Muscle layer of duodenum (tissue), 2 donors: Measurements from ENCODE around the gene AKAP12.
"Not testable (repeated sequence)": the region's sequence is repeated elsewhere in the genome, so short reads cannot be mapped to it uniquely, and the experiment has no call there.

Source experiments
- H3K27ac ChIP-seq: one replicate; pipeline ENCODE4 v1.7.0; 2013; ENCODE audit warnings: mild to moderate bottlenecking, low read length
- H3K27me3 ChIP-seq: one replicate; pipeline ENCODE4 v1.7.0; 2013; ENCODE audit warnings: low read depth, mild to moderate bottlenecking, control low read depth, low read length
- H3K36me3 ChIP-seq, 2 donors: one replicate each; pipeline ENCODE4 v1.7.0; 2013; ENCODE audit warnings: low read length in 2 of 2, control low read depth in 1 of 2, mild to moderate bottlenecking in 1 of 2; ENCODE audit not compliant: insufficient read depth in 2 of 2, control insufficient read depth in 1 of 2
- H3K4me1 ChIP-seq, 2 donors: one replicate each; pipeline ENCODE4 v1.7.0; 2013; ENCODE audit warnings: low read length in 2 of 2, mild to moderate bottlenecking in 2 of 2, control low read depth in 1 of 2, moderate library complexity in 1 of 2; ENCODE audit not compliant: insufficient read depth in 2 of 2, control insufficient read depth in 1 of 2
- H3K4me3 ChIP-seq, 2 donors: one replicate each; pipeline ENCODE4 v1.7.0; 2013; ENCODE audit warnings: low read length in 2 of 2, low read depth in 1 of 2, mild to moderate bottlenecking in 1 of 2
- H3K9me3 ChIP-seq, 2 donors: one replicate each; pipeline ENCODE4 v1.7.0; 2013; ENCODE audit warnings: low read length in 2 of 2, control low read depth in 1 of 2, mild to moderate bottlenecking in 1 of 2; ENCODE audit not compliant: control insufficient read depth in 1 of 2
- donor health status: healthy.

The AKAP12 gene

GRCh38 chr6:151351731-151352130, 112.0 kb downstream of the AKAP12 start:
- no peak overlapping the region for H3K4me3 ChIP-seq
- H3K27ac ChIP-seq: no peak overlapping the region
- no peaks in the 10 kb centered on the region for H3K9me3 ChIP-seq
- H3K4me1 ChIP-seq: peaks cover 0 to 5% of the 10 kb centered on the region in 2 donors
- H3K36me3 ChIP-seq: peaks cover 42 to 45% of the 10 kb centered on the region in 2 donors
- no peaks in the 10 kb centered on the region for H3K27me3 ChIP-seq

- Histone ChIP-seq H3K9me3 (no peaks in the 10 kb centered on the region), H3K4me3 (no peak overlapping the region), H3K36me3 (peaks cover 42 to 45% of the 10 kb centered on the region in 2 donors), H3K27me3 (no peaks in the 10 kb centered on the region), H3K4me1 (peaks cover 0 to 12% of the 10 kb centered on the region in 2 donors), H3K27ac (no peak overlapping the region)
Measured at GRCh38 chr6:151352410-151353396, 112.9 kb downstream of the AKAP12 start.

GRCh38 chr6:151353795-151354194, 114.0 kb downstream of the AKAP12 start:
- peaks cover 0 to 12% of the 10 kb centered on the region in 2 donors for H3K4me1 ChIP-seq

GRCh38 chr6:151356983-151357382, 117.2 kb downstream of the AKAP12 start:
- not testable (repeated sequence) for H3K9me3 ChIP-seq, H3K27me3 ChIP-seq, H3K4me3 ChIP-seq, H3K4me1 ChIP-seq
- Histone ChIP-seq H3K27ac (peak overlapping the region; percentile 2), H3K36me3 (peaks cover 21 to 29% of the 10 kb centered on the region in 2 donors)

More at GRCh38 chr6:151353795-151354194, 114.0 kb downstream of the AKAP12 start:
- Histone ChIP-seq H3K27ac (no peak overlapping the region), H3K36me3 (peaks cover 42 to 44% of the 10 kb centered on the region in 2 donors), H3K27me3 (no peaks in the 10 kb centered on the region), H3K4me3 (no peak overlapping the region), H3K9me3 (no peaks in the 10 kb centered on the region)

- H3K9me3 ChIP-seq: no peaks in the 10 kb centered on the region
- H3K36me3 ChIP-seq: peaks cover 16 to 21% of the 10 kb centered on the region in 2 donors
- no peak overlapping the region for H3K4me3 ChIP-seq
- no peaks in the 10 kb centered on the region for H3K27me3 ChIP-seq
- H3K4me1 ChIP-seq: peaks cover 0 to 10% of the 10 kb centered on the region in 2 donors
- no peak overlapping the region for H3K27ac ChIP-seq
Measured at GRCh38 chr6:151357758-151358436, 118.1 kb downstream of the AKAP12 start.

GRCh38 chr6:151358475-151358874, 118.7 kb downstream of the AKAP12 start:
- H3K4me3 ChIP-seq: no peak overlapping the region
- peaks cover 15% of the 10 kb centered on the region in 2 donors for H3K36me3 ChIP-seq
- no peaks in the 10 kb centered on the region for H3K9me3 ChIP-seq
- no peak overlapping the region for H3K27ac ChIP-seq
- H3K27me3 ChIP-seq: no peaks in the 10 kb centered on the region
- H3K4me1 ChIP-seq: peaks cover 0 to 10% of the 10 kb centered on the region in 2 donors

- Histone ChIP-seq H3K9me3 (no peaks in the 10 kb centered on the region), H3K4me1 (peaks cover 0 to 10% of the 10 kb centered on the region in 2 donors), H3K27ac (no peak overlapping the region), H3K27me3 (no peaks in the 10 kb centered on the region), H3K36me3 (peaks cover 11 to 15% of the 10 kb centered on the region in 2 donors), H3K4me3 (no peak overlapping the region)
Measured at GRCh38 chr6:151359486-151359885, 119.7 kb downstream of the AKAP12 start.

GRCh38 chr6:151365233-151365632, 125.5 kb downstream of the AKAP12 start:
- no peaks in the 10 kb centered on the region for H3K27me3 ChIP-seq
- no peak overlapping the region for H3K4me3 ChIP-seq
- no peak overlapping the region for H3K27ac ChIP-seq
- H3K36me3 ChIP-seq: peaks cover 11 to 29% of the 10 kb centered on the region in 2 donors
- H3K4me1 ChIP-seq: no peaks in the 10 kb centered on the region
- H3K9me3 ChIP-seq: no peaks in the 10 kb centered on the region

- Histone ChIP-seq H3K4me3 (no peak overlapping the region), H3K27me3 (no peaks in the 10 kb centered on the region), H3K9me3 (no peaks in the 10 kb centered on the region), H3K27ac (no peak overlapping the region), H3K4me1 (peaks cover 0 to 7% of the 10 kb centered on the region in 2 donors), H3K36me3 (peaks cover 33 to 35% of the 10 kb centered on the region in 2 donors)
Measured at GRCh38 chr6:151370509-151371078, 130.8 kb downstream of the AKAP12 start.

- no peaks in the 10 kb centered on the region for H3K27me3 ChIP-seq
- H3K9me3 ChIP-seq: no peaks in the 10 kb centered on the region
- H3K4me1 ChIP-seq: peaks cover 0 to 7% of the 10 kb centered on the region in 2 donors
- peaks cover 20 to 24% of the 10 kb centered on the region in 2 donors for H3K36me3 ChIP-seq
- no peak overlapping the region for H3K4me3 ChIP-seq
- no peak overlapping the region for H3K27ac ChIP-seq
Measured at GRCh38 chr6:151372164-151372563, 132.4 kb downstream of the AKAP12 start.
